ENCODE results near the gene TIPARP. TPM values are rescaled to one million over a fixed set of nuclear protein-coding genes. Genes with fewer than 3 reads are reported as not detected.

The TIPARP gene
- total and polyA plus RNA-seq, 2 of the 8 experiments (the other 6 are each of a cell fraction or from before 2014, with no cell fraction given): 1.6 to 5.8 TPM

DNA sequence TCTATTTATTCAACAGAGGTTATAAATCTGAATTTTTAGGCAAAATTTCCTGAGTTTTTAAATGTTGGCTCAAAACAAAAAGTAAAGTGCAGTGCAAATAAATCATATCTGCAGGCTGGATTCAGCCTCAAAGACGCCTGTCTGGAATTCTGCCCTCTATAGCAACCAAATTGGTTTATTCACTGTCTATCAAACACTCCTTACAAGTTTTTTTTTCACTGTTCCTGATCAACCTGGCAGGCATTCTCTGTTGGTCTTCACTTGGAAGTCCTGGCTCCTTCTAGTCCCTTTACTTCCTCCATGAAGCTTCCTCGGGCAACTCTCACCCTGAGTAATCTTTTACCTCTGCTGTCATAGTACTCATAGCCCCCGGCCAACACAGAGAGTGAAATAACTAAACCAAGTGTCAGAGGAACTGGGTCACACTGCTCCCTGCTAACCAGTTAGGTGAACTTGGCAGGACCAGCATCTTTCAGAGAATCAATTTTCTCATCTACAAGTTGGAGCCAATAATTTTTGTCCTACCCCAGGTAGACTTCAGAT is 36.8 kb upstream of the TIPARP start (continued):
- TF ChIP-seq, protein P1, sequence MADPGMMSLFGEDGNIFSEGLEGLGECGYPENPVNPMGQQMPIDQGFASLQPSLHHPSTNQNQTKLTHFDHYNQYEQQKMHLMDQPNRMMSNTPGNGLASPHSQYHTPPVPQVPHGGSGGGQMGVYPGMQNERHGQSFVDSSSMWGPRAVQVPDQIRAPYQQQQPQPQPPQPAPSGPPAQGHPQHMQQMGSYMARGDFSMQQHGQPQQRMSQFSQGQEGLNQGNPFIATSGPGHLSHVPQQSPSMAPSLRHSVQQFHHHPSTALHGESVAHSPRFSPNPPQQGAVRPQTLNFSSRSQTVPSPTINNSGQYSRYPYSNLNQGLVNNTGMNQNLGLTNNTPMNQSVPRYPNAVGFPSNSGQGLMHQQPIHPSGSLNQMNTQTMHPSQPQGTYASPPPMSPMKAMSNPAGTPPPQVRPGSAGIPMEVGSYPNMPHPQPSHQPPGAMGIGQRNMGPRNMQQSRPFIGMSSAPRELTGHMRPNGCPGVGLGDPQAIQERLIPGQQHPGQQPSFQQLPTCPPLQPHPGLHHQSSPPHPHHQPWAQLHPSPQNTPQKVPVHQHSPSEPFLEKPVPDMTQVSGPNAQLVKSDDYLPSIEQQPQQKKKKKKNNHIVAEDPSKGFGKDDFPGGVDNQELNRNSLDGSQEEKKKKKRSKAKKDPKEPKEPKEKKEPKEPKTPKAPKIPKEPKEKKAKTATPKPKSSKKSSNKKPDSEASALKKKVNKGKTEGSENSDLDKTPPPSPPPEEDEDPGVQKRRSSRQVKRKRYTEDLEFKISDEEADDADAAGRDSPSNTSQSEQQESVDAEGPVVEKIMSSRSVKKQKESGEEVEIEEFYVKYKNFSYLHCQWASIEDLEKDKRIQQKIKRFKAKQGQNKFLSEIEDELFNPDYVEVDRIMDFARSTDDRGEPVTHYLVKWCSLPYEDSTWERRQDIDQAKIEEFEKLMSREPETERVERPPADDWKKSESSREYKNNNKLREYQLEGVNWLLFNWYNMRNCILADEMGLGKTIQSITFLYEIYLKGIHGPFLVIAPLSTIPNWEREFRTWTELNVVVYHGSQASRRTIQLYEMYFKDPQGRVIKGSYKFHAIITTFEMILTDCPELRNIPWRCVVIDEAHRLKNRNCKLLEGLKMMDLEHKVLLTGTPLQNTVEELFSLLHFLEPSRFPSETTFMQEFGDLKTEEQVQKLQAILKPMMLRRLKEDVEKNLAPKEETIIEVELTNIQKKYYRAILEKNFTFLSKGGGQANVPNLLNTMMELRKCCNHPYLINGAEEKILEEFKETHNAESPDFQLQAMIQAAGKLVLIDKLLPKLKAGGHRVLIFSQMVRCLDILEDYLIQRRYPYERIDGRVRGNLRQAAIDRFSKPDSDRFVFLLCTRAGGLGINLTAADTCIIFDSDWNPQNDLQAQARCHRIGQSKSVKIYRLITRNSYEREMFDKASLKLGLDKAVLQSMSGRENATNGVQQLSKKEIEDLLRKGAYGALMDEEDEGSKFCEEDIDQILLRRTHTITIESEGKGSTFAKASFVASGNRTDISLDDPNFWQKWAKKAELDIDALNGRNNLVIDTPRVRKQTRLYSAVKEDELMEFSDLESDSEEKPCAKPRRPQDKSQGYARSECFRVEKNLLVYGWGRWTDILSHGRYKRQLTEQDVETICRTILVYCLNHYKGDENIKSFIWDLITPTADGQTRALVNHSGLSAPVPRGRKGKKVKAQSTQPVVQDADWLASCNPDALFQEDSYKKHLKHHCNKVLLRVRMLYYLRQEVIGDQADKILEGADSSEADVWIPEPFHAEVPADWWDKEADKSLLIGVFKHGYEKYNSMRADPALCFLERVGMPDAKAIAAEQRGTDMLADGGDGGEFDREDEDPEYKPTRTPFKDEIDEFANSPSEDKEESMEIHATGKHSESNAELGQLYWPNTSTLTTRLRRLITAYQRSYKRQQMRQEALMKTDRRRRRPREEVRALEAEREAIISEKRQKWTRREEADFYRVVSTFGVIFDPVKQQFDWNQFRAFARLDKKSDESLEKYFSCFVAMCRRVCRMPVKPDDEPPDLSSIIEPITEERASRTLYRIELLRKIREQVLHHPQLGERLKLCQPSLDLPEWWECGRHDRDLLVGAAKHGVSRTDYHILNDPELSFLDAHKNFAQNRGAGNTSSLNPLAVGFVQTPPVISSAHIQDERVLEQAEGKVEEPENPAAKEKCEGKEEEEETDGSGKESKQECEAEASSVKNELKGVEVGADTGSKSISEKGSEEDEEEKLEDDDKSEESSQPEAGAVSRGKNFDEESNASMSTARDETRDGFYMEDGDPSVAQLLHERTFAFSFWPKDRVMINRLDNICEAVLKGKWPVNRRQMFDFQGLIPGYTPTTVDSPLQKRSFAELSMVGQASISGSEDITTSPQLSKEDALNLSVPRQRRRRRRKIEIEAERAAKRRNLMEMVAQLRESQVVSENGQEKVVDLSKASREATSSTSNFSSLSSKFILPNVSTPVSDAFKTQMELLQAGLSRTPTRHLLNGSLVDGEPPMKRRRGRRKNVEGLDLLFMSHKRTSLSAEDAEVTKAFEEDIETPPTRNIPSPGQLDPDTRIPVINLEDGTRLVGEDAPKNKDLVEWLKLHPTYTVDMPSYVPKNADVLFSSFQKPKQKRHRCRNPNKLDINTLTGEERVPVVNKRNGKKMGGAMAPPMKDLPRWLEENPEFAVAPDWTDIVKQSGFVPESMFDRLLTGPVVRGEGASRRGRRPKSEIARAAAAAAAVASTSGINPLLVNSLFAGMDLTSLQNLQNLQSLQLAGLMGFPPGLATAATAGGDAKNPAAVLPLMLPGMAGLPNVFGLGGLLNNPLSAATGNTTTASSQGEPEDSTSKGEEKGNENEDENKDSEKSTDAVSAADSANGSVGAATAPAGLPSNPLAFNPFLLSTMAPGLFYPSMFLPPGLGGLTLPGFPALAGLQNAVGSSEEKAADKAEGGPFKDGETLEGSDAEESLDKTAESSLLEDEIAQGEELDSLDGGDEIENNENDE (IDR thresholded peaks at IDR 0.05; ENCODE audit: insufficient replicate concordance, low read length): no peak
- no peak for TF ChIP-seq KDM5A (IDR thresholded peaks at IDR 0.05; ENCODE audit: low read length)
- TF ChIP-seq JUND (IDR thresholded peaks at IDR 0.05; ENCODE audit: low read length): no peak
- no peak for TF ChIP-seq CREB1 (IDR thresholded peaks at IDR 0.05)
- TF ChIP-seq SIRT6 (IDR thresholded peaks at IDR 0.05; ENCODE audit: low read length): no peak
- no peak for TF ChIP-seq BACH1 (IDR thresholded peaks at IDR 0.05; ENCODE audit: low read length)
